GM10266 (cell line): Measurements from ENCODE around the gene TMEM62.

Experiments
- DNase-seq: peaks from one replicate; pipeline ENCODE4 v3.0.0; 2012; ENCODE audit errors: extremely low spot score
- TF ChIP-seq, protein P1 (sequence below): IDR thresholded peaks from 2 replicates; pipeline ENCODE4 v1.5.1; 2012; ENCODE audit warnings: mild to moderate bottlenecking, low read depth; ENCODE audit not compliant: control insufficient read depth, insufficient read depth; ENCODE audit errors: missing control alignments

Gene TMEM62

DNA sequence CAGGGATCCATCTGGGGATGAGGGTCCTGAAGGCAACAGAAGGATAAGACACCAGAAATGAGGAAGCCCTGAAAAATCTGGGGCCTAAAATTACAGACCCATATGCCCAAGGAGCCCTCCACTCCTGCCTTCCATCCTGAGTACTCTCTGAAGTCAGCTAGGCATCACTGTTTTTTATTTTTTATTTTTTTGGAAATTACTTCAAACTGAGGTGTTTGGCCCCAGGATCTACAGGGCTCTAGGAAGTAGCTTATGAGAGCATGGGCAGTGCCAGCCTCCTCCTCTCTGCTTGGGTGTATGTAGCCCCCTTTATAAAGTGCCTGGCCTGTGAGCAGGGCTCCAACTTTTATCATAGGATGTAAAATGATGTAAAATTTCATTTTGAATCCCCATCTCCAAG lies 79.6 kb downstream of the TMEM62 start:
- no peak for DNase-seq
- TF ChIP-seq, protein P1, sequence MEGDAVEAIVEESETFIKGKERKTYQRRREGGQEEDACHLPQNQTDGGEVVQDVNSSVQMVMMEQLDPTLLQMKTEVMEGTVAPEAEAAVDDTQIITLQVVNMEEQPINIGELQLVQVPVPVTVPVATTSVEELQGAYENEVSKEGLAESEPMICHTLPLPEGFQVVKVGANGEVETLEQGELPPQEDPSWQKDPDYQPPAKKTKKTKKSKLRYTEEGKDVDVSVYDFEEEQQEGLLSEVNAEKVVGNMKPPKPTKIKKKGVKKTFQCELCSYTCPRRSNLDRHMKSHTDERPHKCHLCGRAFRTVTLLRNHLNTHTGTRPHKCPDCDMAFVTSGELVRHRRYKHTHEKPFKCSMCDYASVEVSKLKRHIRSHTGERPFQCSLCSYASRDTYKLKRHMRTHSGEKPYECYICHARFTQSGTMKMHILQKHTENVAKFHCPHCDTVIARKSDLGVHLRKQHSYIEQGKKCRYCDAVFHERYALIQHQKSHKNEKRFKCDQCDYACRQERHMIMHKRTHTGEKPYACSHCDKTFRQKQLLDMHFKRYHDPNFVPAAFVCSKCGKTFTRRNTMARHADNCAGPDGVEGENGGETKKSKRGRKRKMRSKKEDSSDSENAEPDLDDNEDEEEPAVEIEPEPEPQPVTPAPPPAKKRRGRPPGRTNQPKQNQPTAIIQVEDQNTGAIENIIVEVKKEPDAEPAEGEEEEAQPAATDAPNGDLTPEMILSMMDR, result no peak

DNA sequence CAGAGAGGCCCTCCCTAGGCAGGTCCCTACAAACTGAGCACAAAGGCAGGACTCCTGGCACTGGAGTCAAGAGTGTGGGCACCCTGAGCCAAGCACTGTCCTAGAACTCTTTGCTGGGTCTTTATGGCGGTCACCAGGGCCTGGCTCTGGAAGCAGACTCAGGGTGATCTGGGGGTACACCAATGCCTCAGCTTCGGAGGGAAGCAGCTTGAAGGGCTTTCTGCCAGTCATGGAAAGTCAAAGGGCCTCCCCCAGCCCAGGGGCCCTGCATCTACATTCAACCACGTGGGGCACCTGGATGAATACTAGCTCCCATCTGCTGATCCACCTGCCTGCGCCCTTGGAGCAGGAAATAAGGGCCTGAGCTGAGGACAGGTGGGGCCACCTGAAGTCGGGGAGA lies 80.1 kb downstream of the TMEM62 start:
- TF ChIP-seq, protein P1, result no peak

DNA sequence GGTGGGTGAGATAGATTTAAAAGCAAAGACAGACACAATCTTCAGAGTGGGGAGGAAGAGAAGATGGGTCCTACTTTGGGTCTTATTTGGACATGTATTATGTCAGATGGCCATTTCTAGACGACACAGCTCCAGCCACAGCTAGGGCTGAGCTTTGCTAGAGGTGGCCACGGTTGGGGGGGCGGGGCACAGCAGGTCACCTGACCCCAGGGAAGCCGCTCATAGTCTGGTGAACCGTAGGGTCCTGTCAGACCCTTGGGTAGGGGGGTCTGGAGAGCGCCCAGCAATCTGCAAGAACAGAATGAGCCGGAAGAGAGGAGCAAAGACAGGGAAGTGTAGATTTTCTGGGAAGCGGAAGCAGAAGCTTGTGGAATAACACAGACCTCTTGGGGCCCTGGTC lies 80.8 kb downstream of the TMEM62 start:
- TF ChIP-seq, protein P1, result no peak
- no peak for DNase-seq

More for the DNA sequence above, 80.1 kb downstream of the TMEM62 start:
- no peak for DNase-seq

DNA sequence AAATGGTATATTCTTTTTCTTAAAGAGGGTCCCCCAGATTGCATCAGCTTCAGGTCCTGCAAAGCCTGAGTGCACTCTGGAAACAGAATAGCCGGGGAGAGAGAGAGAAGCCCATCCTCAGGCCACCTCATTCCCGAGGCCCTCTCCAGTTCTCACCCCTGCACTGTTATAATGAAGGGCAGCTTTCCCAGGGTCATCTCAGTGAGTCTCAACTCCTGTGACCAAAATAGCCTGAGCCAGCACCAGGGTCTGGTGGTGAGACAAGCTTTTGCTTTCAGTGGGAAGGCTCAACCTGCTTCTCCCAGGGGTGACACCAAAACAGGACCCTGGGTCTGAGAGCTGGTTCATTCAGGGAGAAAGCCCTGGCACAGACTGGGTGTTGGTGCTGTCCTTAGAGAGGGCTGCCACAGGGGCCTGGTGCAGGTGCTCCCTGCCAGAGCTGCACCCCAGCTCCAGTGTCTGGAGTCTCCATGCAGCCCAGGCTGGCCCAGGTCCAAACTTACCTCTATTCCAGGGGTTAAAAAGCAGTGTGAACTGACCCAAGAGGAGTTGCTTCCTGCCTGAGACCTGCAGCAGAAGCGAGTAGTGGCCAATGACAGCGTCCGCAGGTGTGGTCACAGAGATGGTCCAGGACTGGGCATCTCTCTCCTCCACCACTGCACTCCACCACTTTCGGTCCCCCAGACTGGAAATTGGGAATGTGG lies 81.4 kb downstream of the TMEM62 start:
- no peak for DNase-seq

DNA sequence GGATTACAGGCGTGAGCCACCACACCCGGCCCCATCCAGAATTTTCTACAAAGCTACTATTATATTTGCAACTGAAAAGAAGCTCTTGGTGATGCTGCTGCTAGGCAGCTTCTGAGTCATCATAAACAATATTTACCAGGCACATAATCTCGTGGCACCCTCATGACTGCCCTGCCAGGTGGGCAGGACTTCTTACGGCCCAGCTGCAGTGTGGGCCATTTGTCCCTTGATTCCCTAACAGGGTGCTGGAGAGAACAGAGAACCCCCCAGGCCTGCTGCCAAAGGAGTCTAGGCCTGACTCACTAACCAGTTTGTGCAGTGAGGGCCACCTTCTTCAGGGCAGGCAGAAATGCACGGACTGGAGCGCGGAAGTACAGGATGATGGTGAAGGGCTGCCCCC lies 82.6 kb downstream of the TMEM62 start:
- TF ChIP-seq, protein P1, result no peak
- DNase-seq, result no peak

More for the DNA sequence above, 81.4 kb downstream of the TMEM62 start:
- TF ChIP-seq, protein P1, result no peak

DNA sequence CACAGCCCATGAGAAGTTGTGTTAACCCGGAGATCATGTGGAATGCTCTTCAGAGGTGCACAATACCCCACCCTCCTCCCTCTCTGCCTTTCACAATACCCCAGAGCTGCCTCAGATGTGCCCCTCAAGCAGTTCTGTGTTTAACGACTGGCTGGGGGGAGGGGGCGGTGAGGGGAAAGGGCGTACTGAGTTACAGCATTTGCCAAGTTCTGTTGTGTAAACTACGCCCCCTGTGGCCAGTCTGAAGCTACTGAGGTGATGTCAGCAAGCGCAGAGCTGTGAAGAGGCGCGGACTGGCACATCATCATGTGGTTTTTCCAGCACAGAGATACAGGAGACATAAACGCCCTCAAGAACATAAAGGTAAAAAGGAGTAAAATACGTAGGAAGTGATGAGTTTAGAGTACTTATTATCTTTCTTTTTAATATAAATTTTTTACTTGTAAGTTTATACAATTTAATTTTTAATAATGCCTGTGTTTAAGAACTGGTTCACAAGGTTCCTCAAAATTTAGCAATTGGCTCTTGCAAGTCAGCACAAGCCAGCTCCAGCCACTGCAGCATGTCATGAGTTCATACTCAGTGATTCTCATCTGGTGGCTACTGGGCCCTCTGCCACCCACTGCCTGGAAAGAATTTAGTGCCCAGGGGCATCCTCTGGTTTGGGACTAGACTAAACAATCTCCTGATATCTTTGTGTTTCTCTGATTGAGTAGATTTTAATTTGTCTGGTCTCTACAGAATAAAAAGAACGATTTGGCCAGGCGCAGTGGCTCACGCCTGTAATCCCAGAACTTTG lies 85.7 kb downstream of the TMEM62 start:
- TF ChIP-seq, protein P1, result no peak
- no peak for DNase-seq
